Body of pancreas (tissue), 4 donors: ENCODE measurements around the gene ART4. TPM values are rescaled to one million over a fixed set of nuclear protein-coding genes. Genes with fewer than 3 reads are reported as not detected.

Experiments used
- ATAC-seq: fragments of 150-250 bp; one replicate; pipeline ENCODE4 v1.9.1; 2016
- DNase-seq, 4 donors: peaks; one replicate each; pipeline ENCODE4 v3.0.0-alpha.2; 2019
- H3K27ac ChIP-seq, 4 donors: fragments of 200-600 bp; sonication (generic); 1 replicate in 3 of 4; 2 replicates in 1 of 4; pipeline versions ENCODE4 v1.5.1 to v1.6.1; 2016 to 2019; ENCODE audit warnings: mild to moderate bottlenecking in 1 of 4, mixed read lengths in 1 of 4, moderate library complexity in 1 of 4
- H3K27me3 ChIP-seq, 2 donors: fragments of 200-600 bp; sonication (generic); one replicate each; pipeline ENCODE4 v1.6.0; 2016; ENCODE audit warnings: mild to moderate bottlenecking in 1 of 2
- H3K36me3 ChIP-seq, 2 donors: fragments of 200-600 bp; sonication (generic); replicated peaks in 1 of 2; 2 replicates each; pipeline ENCODE4 v1.5.1; 2016; ENCODE audit warnings: low read depth in 2 of 2; ENCODE audit not compliant: insufficient read depth in 1 of 2
- H3K4me1 ChIP-seq: fragments of 200-600 bp; sonication (generic); one replicate; pipeline ENCODE4 v1.6.0; 2016
- H3K4me3 ChIP-seq, 2 donors: fragments of 200-600 bp; sonication (generic); 1 replicate in 1 of 2; 2 replicates in 1 of 2; pipeline ENCODE4 v1.5.1; 2016 to 2019
- H3K9me3 ChIP-seq, 3 donors: fragments of 200-600 bp; sonication (generic); 1 replicate in 2 of 3; 2 replicates in 1 of 3; pipeline ENCODE4 v1.5.1; 2016
- CTCF ChIP-seq, 7 experiments: fragments of 450-650 bp in 4 of 7; fragments of 200-600 bp in 3 of 7; sonication (generic) in 3 of 7; IDR thresholded peaks; one replicate each; pipeline ENCODE4 v1.5.1; 2016 to 2019; ENCODE audit warnings: antibody characterized with exemption in 7 of 7
- POLR2A ChIP-seq, 3 donors: fragments of 450-650 bp; IDR thresholded peaks; one replicate each; pipeline ENCODE4 v1.6.1; 2016; ENCODE audit warnings: antibody characterized with exemption in 3 of 3, mild to moderate bottlenecking in 2 of 3
- WGBS, 2 donors: methylation state at CpG; one replicate each; pipeline ENCODE4 v1.1.5; 2017; 5-methylcytosine and 5-hydroxymethylcytosine counted together
- intact Hi-C: fragments of 100-400 bp; cut with DNase I; formaldehyde crosslinking; loops from one replicate; pipeline ENCODE4 v1.15.1; 2023
- total RNA-seq, 2 donors: library from RNA; depleted of rRNA; stranded (reverse); fragments of >200 nt; gene quantifications; one replicate each; pipeline ENCODE4 v1.1.0, GENCODE V29; 2016

ART4 gene
- total RNA-seq, 2 donors from 2014 or later = 1.3 to 3.1 TPM

- intact Hi-C loops = no loop called here
- Histone ChIP-seq H3K4me1 (peaks cover 14% of the 10 kb centered on the region), H3K9me3 (no peaks in the 10 kb centered on the region), H3K27ac (peak overlapping the region in 3 of 4 donors; percentile 85 to 91 (median 89)), H3K4me3 (peak overlapping the region; percentile 74 to 86), H3K27me3 (no peaks in the 10 kb centered on the region), H3K36me3 (peaks cover 0 to 7% of the 10 kb centered on the region in 2 donors)
- TF ChIP-seq CTCF (IDR thresholded peaks at IDR 0.05) (no peak), POLR2A (IDR thresholded peaks at IDR 0.05) (no peak)
- ATAC-seq (no peak), DNase-seq (no peak)
- WGBS, 2 donors = 0 to 1% methylated on average over 7 of the region's 7 CpGs
Measured at GRCh38 chr12:14802721-14803010, 40.7 kb downstream of the ART4 start.

- DNase-seq = no peak
- Histone ChIP-seq H3K36me3 (peaks cover 0 to 10% of the 10 kb centered on the region in 2 donors), H3K4me1 (peaks cover 14% of the 10 kb centered on the region), H3K9me3 (no peaks in the 10 kb centered on the region), H3K27me3 (no peaks in the 10 kb centered on the region), H3K4me3 (peak overlapping the region in 1 of 2 donors; percentile 86), H3K27ac (peak overlapping the region in 1 of 4 donors; percentile 91)
- TF ChIP-seq CTCF (IDR thresholded peaks at IDR 0.05) (no peak), POLR2A (IDR thresholded peaks at IDR 0.05) (no peak)
- no peak for ATAC-seq
- WGBS, 2 donors = 58 to 61% methylated on average over 4 of the region's 4 CpGs
- intact Hi-C loops = no loop called here
Measured at GRCh38 chr12:14802247-14802646, 41.1 kb downstream of the ART4 start.

- no peak overlapping the region for H3K27ac ChIP-seq
- no peaks in the 10 kb centered on the region for H3K27me3 ChIP-seq
- H3K9me3 ChIP-seq = no peaks in the 10 kb centered on the region
- no peak overlapping the region for H3K4me3 ChIP-seq
- intact Hi-C loops = no loop called here
- DNase-seq = no peak
- no peak for TF ChIP-seq CTCF (IDR thresholded peaks at IDR 0.05)
- no peak for TF ChIP-seq POLR2A (IDR thresholded peaks at IDR 0.05)
- no peak for ATAC-seq
- H3K4me1 ChIP-seq = no peaks in the 10 kb centered on the region
- 59 to 60% methylated on average over 4 of the region's 4 CpGs for WGBS, 2 donors
- H3K36me3 ChIP-seq = peaks cover 8 to 32% of the 10 kb centered on the region in 2 donors
Measured at GRCh38 chr12:14795028-14795448, 48.3 kb downstream of the ART4 start.

GRCh38 chr12:14785568-14785967, 57.8 kb downstream of the ART4 start:
- Histone ChIP-seq H3K4me3 (no peak overlapping the region), H3K27me3 (no peaks in the 10 kb centered on the region), H3K9me3 (no peaks in the 10 kb centered on the region), H3K27ac (no peak overlapping the region), H3K4me1 (no peaks in the 10 kb centered on the region), H3K36me3 (peaks cover 13 to 21% of the 10 kb centered on the region in 2 donors)
- no peak for DNase-seq
- intact Hi-C loops = no loop called here
- TF ChIP-seq CTCF (IDR thresholded peaks at IDR 0.05) (no peak), POLR2A (IDR thresholded peaks at IDR 0.05) (no peak)
- 93 to 95% methylated on average over 3 of the region's 3 CpGs for WGBS, 2 donors
- no peak for ATAC-seq

GRCh38 chr12:14784471-14784870, 58.9 kb downstream of the ART4 start:
- Histone ChIP-seq H3K27ac (no peak overlapping the region), H3K9me3 (no peaks in the 10 kb centered on the region), H3K4me1 (no peaks in the 10 kb centered on the region), H3K27me3 (no peaks in the 10 kb centered on the region), H3K4me3 (no peak overlapping the region), H3K36me3 (peaks cover 13% of the 10 kb centered on the region in 2 donors)
- ATAC-seq = no peak
- WGBS, 2 donors = 95 to 100% methylated on average over 2 of the region's 2 CpGs
- DNase-seq = no peak
- no peak for TF ChIP-seq POLR2A (IDR thresholded peaks at IDR 0.05)
- no peak for TF ChIP-seq CTCF (IDR thresholded peaks at IDR 0.05)
- intact Hi-C loops = no loop called here
